Camera-type eye (tissue), 1 donor: ENCODE results near the gene ANO8. TPM values are rescaled to one million over a fixed set of nuclear protein-coding genes. Genes with fewer than 3 reads are reported as not detected.

Source experiments
- total RNA-seq: library from RNA; depleted of rRNA; stranded (reverse); fragments of >200 nt; gene quantifications from one replicate; pipeline ENCODE4 v1.2.3, GENCODE V29; 2014

The ANO8 gene, protein sequence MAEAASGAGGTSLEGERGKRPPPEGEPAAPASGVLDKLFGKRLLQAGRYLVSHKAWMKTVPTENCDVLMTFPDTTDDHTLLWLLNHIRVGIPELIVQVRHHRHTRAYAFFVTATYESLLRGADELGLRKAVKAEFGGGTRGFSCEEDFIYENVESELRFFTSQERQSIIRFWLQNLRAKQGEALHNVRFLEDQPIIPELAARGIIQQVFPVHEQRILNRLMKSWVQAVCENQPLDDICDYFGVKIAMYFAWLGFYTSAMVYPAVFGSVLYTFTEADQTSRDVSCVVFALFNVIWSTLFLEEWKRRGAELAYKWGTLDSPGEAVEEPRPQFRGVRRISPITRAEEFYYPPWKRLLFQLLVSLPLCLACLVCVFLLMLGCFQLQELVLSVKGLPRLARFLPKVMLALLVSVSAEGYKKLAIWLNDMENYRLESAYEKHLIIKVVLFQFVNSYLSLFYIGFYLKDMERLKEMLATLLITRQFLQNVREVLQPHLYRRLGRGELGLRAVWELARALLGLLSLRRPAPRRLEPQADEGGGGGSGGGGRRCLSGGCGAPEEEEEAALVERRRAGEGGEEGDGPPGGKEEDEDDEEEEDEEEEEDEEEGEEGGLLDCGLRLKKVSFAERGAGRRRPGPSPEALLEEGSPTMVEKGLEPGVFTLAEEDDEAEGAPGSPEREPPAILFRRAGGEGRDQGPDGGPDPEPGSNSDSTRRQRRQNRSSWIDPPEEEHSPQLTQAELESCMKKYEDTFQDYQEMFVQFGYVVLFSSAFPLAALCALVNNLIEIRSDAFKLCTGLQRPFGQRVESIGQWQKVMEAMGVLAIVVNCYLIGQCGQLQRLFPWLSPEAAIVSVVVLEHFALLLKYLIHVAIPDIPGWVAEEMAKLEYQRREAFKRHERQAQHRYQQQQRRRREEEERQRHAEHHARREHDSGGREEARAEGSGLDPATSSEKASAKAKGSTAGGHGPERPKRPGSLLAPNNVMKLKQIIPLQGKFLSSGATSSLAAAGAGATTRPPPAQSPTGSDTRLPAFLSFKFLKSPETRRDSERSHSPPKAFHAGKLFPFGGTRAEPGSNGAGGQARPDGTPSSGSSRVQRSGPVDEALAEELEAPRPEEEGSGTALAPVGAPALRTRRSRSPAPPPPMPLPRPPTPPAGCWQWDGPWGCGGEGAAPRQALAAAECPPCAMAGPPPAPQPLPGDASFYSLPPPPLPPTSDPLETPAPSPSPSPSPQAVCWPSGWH
- total RNA-seq, result 26.3 TPM

DNA sequence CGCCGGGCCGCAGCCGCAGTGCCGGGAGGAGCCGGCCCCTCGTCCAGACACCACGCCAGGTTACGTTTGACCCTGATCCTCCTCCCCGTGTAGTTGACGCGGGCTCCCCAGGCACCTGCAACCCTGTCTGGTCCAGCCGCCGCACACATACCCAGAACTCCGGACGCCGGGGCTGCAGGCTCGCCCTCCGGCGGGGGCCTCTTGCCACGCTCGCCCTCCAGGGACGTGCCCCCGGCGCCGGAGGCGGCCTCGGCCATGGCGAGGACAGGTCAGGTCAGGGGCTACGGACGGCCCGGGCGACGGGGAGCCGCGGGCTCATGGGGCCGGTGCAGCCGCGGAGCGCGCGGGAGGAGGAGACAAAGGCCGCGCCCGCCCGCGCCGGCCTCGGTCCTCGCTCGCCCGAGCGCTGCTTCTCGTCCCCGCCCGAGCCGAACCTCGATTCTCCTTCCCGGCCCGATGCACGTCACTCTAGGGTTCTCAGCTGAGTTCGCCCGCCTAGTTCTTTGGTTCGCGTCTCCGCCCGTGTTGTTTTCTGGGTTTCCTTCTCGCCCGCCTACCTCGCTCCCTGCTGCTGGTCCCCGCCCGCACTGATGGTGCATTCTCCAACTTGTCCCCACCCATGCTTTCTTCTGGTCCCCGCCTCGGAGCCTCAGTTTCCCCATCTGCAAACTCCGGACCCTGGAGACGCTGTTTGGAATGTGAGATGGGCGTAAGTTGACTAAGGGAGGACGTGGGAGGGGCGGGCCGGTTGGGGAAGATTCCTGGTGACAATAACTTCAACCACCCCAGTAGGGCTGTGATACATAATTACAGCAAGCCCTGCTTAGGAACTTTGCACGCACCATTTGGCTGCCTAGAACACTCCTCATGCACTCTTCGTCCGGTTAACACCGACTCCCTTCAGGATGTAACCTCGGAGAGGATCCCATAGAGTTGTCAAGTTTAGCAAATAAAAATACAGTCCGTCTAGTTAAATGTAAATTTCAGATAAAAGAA lies at the start of gene ANO8:
ANO8 (minus strand) TSS at position 442 of the 996 bp plus-strand sequence; CDS start at position 257, 185 bp downstream.

DNA sequence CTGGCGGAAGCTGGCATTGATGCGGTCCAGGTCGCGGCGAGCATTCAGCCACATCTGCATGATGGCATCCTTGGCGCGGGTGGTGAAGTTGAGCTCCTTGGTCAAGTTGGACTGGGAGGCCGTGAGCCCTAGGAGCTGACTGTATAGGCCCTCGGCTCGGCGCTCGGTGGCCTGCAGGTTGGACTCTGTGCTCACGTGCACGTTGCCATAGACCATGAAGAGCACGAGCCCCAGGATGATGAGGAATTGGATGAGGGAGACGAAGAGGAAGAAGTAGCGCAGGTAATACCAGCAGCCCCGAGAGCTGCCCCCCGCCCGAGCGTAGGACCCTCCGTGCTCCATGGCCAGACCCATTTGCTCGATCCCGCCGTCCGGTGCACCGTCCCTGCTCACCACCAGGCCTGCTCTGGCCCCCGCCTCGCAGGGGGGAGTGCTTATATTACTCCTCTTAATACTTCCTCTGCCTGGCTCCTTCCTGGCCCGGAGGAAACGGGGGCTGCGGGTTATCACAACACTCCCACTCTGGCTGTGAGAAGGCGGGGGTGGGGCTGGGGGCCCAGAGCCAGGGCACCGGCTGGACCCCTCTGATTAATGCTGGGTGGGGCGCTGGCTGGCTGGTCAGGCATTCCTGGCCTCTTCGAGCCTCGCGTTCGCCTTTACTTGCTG lies 42.4 kb upstream of the ANO8 start, which contains the start of gene PLVAP:
PLVAP (minus strand) TSS at position 408 of the 666 bp plus-strand sequence; CDS start at position 354, 54 bp downstream.

DNA sequence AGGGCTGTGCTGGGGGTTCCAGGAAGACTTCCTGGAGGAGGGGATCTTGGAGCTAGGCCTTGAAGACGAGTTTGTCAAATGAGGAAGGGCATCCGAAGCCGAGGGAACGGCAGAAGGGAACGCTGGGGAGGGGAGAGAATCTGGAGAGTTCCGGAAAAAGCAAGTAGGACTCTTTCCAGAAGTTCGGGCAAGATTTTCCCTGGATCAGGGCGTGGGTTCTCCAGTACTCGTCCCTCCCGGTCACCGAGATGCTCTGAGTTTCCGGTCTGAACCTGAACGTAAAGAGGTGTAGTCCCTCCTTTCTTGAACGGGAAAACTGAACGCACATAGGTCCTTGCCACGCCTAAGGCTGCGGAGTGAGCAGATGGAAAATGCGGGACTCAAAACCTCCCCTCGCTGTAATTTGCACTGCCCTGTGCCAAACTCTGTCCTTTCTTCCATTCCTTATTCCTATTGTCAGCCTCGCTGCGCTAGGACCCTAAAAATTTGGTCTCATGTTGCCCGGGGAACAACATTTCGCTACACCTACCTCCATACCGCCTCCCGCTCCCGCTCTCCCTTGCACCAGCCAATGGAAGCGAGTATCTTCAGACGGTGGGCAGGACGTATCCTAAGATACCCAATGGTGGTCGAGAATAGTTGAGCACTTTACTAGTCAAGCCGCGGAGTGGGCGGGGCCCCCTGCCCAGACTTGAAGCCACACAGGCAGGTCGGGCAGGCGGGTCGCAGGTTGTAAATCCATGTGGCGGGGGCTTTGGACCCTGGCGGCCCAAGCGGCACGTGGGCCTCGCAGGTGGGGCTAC lies 2.4 kb upstream of the ANO8 start, which contains the start of gene GTPBP3:
GTPBP3 (plus strand) TSS at position 682 of the 803 bp plus-strand sequence; CDS start at position 741, 59 bp downstream.

DNA sequence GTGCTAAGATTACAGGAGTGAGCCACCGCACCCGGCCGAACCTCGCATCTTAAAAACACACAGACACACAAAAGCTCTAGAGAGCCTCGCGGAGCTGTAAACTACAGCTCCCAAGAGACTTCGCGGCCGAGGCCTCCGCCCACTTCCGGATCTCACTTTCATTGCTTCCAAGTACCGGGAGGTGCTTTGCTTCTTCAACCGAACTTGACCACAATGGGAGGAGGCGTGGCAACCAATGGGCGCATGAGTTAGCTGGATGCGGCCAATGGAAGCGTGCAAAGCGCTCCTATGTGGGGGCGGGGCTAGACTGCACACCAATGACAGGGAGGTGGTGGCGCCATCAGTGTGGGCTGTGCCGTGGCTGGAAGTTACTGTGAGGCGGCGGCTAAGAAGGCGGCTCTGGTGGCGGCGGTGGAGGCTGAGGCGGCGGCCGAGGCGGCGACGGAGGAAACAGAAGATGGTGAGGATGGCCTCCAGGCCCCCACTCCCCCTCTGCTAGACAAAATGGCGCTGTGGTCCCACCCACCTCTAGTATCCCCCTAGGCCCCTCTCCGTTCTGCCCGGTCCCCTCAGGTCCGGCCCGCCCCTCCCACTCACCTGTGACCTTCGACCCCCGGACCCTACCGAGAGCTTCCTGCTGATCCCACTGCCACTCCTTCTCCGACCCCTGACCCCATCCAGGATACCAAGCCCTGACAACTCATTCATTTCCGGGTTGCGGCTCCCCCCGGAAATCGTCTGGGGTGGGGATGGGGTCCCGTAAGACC lies 25.3 kb downstream of the ANO8 start, which contains the start of gene DDA1:
DDA1 (plus strand) TSS at position 366 of the 767 bp plus-strand sequence; CDS start at position 458, 92 bp downstream.

DNA sequence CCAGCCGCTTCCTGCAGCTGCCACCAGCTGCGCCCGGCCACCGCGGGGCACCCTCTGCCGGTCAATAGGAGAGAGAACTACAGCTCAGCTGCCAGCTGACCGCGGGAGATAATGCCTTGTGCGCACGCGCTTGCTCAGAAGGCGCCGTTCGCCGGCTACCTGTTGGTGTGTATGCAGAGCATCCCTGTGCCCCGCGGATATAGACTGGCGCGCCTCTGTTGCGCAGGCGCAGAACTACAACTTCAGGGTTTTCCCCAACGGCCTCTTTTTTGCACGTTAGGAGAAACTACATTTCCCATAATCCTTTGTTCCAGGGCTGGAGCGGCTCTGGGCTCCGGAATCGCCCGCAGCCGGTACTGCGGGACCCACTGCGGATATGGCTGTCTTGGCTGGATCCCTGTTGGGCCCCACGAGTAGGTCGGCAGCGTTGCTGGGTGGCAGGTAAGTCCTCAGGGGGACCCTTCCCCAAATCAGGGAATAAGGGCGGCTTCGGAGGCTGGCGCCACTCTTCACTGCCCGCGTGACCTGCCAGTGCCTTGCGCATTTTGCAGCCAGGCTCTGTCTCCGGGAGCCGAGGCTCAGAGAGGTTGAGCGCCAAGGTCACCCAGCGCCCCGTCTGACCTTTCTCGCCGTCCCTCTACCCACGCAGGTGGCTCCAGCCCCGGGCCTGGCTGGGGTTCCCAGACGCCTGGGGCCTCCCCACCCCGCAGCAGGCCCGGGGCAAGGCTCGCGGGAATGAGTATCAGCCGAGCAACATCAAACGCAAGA lies 29.0 kb downstream of the ANO8 start, which contains the start of gene MRPL34:
MRPL34 (plus strand) TSS at position 356 of the 768 bp plus-strand sequence; CDS start at position 377, 21 bp downstream.

DNA sequence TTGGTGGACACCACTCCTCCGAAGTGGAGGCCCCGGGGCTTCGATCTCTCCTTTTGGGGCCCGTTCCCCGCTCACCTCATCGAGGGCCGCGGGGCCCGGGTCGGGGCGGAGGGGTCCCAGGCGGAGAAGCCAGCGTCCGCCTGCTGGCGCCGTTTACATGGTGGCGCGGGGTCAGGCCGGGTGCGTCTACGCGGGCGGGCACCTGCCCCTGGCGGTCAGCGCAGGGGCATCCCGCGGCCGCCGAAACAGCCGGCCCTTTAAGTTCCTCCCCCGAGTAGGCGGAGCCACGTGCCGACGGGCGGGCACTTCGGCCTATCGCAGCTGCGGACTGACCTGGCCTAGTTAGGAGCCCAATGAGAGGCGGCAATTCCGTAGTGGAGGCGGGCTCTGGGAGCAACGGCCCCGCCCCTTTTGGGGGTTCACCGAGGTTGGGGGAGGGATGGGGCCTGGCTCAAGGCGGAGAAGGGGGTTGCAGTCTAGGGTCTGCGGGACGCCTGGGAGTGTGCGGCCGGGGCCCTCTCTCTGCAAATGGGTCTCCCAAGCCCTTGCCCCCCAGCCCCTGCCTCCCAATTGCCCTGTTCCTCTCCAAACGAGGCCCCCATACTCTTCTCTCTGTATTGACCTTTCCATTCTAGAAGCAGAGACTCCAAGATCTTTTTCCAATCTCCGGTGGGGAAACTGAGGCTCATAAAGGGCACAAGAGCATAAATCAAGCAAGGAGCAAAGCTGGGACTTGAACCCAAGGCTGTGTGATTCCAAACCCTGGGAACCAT lies 31.3 kb downstream of the ANO8 start, which contains the start of gene ABHD8:
ABHD8 (minus strand) TSS at position 259 of the 773 bp plus-strand sequence. CDS start 1,809 bp downstream, outside the sequence.

DNA sequence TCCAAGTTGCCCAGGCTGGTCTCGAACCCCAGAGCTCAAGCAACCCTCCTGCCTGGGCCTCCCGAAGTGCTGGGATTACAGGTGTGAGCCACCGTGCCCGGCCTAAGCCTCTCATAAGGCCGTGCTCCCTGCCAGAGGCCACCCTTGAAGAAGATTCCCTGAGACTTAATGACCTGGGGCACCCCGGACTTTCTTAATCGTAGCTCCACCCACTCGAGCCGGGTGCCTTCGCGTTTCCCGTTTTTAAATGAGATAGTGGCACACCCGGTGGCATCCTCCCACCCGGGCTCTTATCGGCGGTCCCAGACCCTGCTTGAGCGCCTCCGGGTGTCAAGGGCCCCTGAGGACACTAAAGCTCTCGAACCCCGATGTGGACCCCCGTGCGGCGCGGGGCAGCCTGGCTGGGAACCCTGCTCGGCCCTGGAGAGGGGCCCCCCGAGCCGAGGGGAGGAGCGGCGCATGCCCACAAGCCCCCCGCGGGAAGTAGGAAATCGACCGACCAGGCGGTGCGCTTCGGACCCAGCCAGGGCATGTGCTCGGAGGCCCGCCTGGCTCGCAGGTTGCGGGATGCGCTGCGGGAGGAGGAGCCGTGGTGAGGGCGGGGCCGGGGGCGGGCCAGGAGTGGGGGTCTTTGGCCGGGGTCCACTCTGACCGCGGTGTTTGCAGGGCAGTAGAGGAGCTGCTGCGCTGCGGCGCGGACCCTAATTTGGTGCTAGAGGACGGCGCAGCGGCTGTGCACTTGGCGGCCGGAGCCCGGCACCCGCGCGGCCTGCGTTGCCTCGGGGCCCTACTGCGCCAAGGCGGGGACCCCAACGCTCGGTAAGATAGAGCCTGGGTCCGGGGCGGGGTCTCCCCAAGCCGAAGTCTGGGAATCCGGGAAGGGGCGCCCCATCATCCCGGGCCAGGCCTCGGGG lies 53.0 kb downstream of the ANO8 start, which contains the start of gene ANKLE1:
ANKLE1 (plus strand) TSS at position 511 of the 914 bp plus-strand sequence; CDS start at position 531, 20 bp downstream.

Other genes starting within 250 kb of the ANO8 start
- 29.1 TPM for gene USE1, start 119.5 kb downstream of the ANO8 start, total RNA-seq
- 7.4 TPM for gene OCEL1, start 108.6 kb downstream of the ANO8 start, total RNA-seq
- 36.3 TPM for gene NR2F6, start 88.9 kb downstream of the ANO8 start, total RNA-seq
- gene USHBP1, start 70.1 kb downstream of the ANO8 start, total RNA-seq, result 5.5 TPM
- gene BABAM1, start 67.4 kb downstream of the ANO8 start, total RNA-seq, result 58.2 TPM
- 0.55 TPM for gene ANKLE1, start 53.0 kb downstream of the ANO8 start, total RNA-seq
- 25.3 TPM for gene ABHD8, start 31.4 kb downstream of the ANO8 start, total RNA-seq
- 57.7 TPM for gene MRPL34, start 29.0 kb downstream of the ANO8 start, total RNA-seq
- 15.1 TPM for gene DDA1, start 25.3 kb downstream of the ANO8 start, total RNA-seq
- gene GTPBP3, start 2.7 kb upstream of the ANO8 start, total RNA-seq, result 27.8 TPM
- gene PLVAP, start 42.5 kb upstream of the ANO8 start, total RNA-seq, result 34.9 TPM
- not detected for gene CCDC194, start 59.3 kb upstream of the ANO8 start, total RNA-seq
- gene BST2, start 70.8 kb upstream of the ANO8 start, total RNA-seq, result 4.5 TPM
- gene MVB12A, start 85.2 kb upstream of the ANO8 start, total RNA-seq, result 25.2 TPM
- 2.5 TPM for gene TMEM221, start 113.8 kb upstream of the ANO8 start, total RNA-seq
- 3.6 TPM for gene NXNL1, start 126.1 kb upstream of the ANO8 start, total RNA-seq
- gene SLC27A1, start 135.7 kb upstream of the ANO8 start, total RNA-seq, result 33.2 TPM
- gene PGLS, start 176.8 kb upstream of the ANO8 start, total RNA-seq, result 50.2 TPM
- 43.4 TPM for gene COLGALT1, start 220.8 kb upstream of the ANO8 start, total RNA-seq